GM19240 (cell line): Measurements from ENCODE around the gene CLIP1.
"Not testable (repeated sequence)": the region's sequence is repeated elsewhere in the genome, so short reads cannot be mapped to it uniquely, and the experiment has no call there.

ENCODE experiments used
- DNase-seq: peaks from one replicate; pipeline ENCODE4 v3.0.0; 2011; ENCODE audit warnings: low spot score; ENCODE audit not compliant: insufficient read length

The CLIP1 gene

GRCh38 chr12:122397981-122398380, 24.5 kb downstream of the CLIP1 start:
- not testable (repeated sequence) for DNase-seq

GRCh38 chr12:122395319-122395718, 27.1 kb downstream of the CLIP1 start:
- DNase-seq, result no peak

- DNase-seq, result no peak
Measured at GRCh38 chr12:122394626-122395194, 27.8 kb downstream of the CLIP1 start.

GRCh38 chr12:122393817-122394216, 28.7 kb downstream of the CLIP1 start:
- no peak for DNase-seq

GRCh38 chr12:122392411-122392810, 30.1 kb downstream of the CLIP1 start:
- DNase-seq, result no peak

GRCh38 chr12:122389677-122390076, 32.8 kb downstream of the CLIP1 start:
- DNase-seq, result no peak

GRCh38 chr12:122387887-122388286, 34.6 kb downstream of the CLIP1 start:
- no peak for DNase-seq

GRCh38 chr12:122385171-122386016, 37.1 kb downstream of the CLIP1 start:
- DNase-seq, result no peak

- no peak for DNase-seq
Measured at GRCh38 chr12:122382919-122383350, 39.5 kb downstream of the CLIP1 start.

GRCh38 chr12:122381021-122381420, 41.4 kb downstream of the CLIP1 start:
- no peak for DNase-seq

- DNase-seq, result not testable (repeated sequence)
Measured at GRCh38 chr12:122376751-122377150, 45.7 kb downstream of the CLIP1 start.

- DNase-seq, result no peak
Measured at GRCh38 chr12:122374707-122375106, 47.8 kb downstream of the CLIP1 start.

- no peak for DNase-seq
Measured at GRCh38 chr12:122371475-122372045, 50.9 kb downstream of the CLIP1 start.

- no peak for DNase-seq
Measured at GRCh38 chr12:122368361-122369073, 54.0 kb downstream of the CLIP1 start.

GRCh38 chr12:122367632-122368031, 54.8 kb downstream of the CLIP1 start:
- not testable (repeated sequence) for DNase-seq

- no peak for DNase-seq
Measured at GRCh38 chr12:122366685-122367475, 55.6 kb downstream of the CLIP1 start.

- not testable (repeated sequence) for DNase-seq
Measured at GRCh38 chr12:122365226-122365625, 57.2 kb downstream of the CLIP1 start.

GRCh38 chr12:122363782-122364181, 58.7 kb downstream of the CLIP1 start:
- DNase-seq, result no peak

- no peak for DNase-seq
Measured at GRCh38 chr12:122362755-122363154, 59.7 kb downstream of the CLIP1 start.

- not testable (repeated sequence) for DNase-seq
Measured at GRCh38 chr12:122358403-122358802, 64.1 kb downstream of the CLIP1 start.

GRCh38 chr12:122357536-122357935, 64.9 kb downstream of the CLIP1 start:
- not testable (repeated sequence) for DNase-seq
